ENCODE measurements around the gene ZCCHC2. TPM values are rescaled to one million over a fixed set of nuclear protein-coding genes. Genes with fewer than 3 reads are reported as not detected.

ZCCHC2 gene
- total RNA-seq, 1 experiment from 2014 or later = 11.5 TPM

DNA sequence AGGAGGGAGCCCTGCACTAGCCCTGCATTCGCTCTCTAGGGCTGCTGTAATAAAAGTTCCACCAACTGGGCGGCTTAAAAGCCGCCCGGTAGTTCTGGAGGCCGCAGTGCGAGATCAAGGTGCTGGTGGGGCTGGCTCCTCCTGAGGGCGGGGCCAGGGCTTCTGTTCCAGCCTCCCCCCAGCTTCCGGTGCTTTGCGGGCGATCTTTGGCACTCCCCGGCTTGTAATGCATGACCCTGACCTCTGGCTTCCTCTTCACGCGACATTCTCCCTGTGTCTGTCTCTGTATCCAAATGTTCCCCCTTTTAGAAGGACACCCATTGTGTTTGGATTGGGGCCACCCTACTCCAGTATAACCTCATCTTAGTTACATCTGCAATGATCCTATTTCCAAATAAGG lies 84.5 kb downstream of the ZCCHC2 start:
- intact Hi-C loops (cut with micrococcal nuclease; ENCODE audit: unreplicated experiment) = loop anchor here (10.0 kb wide), 1 partner anchor 187 kb away; no protein-coding TSS in a partner anchor
- CTCF ChIA-PET = no interaction called here
- Histone ChIP-seq H3K27ac (ENCODE audit: low read depth, low read length, poor library complexity, severe bottlenecking) (no peak overlapping the region), H3K4me3 (ENCODE audit: low read depth, low read length, poor library complexity, severe bottlenecking) (no peak overlapping the region), H3K27me3 (replicated peaks; ENCODE audit: insufficient read depth, low read depth, low read length, poor library complexity) (no peaks in the 10 kb centered on the region), H3K9me3 (ENCODE audit: low read depth, low read length, poor library complexity, severe bottlenecking) (no peaks in the 10 kb centered on the region), H3K36me3 (ENCODE audit: insufficient read depth, low read length, poor library complexity, severe bottlenecking) (no peaks in the 10 kb centered on the region), H3K4me1 (ENCODE audit: insufficient read depth, low read length, poor library complexity, severe bottlenecking) (no peaks in the 10 kb centered on the region)
- POLR2A ChIA-PET (ENCODE audit: low non-redundant PET) = no interaction called here
- no peak for DNase-seq (ENCODE audit: low spot score)
- no peak for TF ChIP-seq EZH2 (IDR thresholded peaks at IDR 0.05; ENCODE audit: borderline replicate concordance, low read depth, low read length, poor library complexity, severe bottlenecking)
- TF ChIP-seq, protein P1, sequence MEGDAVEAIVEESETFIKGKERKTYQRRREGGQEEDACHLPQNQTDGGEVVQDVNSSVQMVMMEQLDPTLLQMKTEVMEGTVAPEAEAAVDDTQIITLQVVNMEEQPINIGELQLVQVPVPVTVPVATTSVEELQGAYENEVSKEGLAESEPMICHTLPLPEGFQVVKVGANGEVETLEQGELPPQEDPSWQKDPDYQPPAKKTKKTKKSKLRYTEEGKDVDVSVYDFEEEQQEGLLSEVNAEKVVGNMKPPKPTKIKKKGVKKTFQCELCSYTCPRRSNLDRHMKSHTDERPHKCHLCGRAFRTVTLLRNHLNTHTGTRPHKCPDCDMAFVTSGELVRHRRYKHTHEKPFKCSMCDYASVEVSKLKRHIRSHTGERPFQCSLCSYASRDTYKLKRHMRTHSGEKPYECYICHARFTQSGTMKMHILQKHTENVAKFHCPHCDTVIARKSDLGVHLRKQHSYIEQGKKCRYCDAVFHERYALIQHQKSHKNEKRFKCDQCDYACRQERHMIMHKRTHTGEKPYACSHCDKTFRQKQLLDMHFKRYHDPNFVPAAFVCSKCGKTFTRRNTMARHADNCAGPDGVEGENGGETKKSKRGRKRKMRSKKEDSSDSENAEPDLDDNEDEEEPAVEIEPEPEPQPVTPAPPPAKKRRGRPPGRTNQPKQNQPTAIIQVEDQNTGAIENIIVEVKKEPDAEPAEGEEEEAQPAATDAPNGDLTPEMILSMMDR (conservative IDR thresholded peaks at IDR 0.05; ENCODE audit: low read depth, low read length) = no peak
- BruUV-seq (replicated peaks) = no TSS peak

DNA sequence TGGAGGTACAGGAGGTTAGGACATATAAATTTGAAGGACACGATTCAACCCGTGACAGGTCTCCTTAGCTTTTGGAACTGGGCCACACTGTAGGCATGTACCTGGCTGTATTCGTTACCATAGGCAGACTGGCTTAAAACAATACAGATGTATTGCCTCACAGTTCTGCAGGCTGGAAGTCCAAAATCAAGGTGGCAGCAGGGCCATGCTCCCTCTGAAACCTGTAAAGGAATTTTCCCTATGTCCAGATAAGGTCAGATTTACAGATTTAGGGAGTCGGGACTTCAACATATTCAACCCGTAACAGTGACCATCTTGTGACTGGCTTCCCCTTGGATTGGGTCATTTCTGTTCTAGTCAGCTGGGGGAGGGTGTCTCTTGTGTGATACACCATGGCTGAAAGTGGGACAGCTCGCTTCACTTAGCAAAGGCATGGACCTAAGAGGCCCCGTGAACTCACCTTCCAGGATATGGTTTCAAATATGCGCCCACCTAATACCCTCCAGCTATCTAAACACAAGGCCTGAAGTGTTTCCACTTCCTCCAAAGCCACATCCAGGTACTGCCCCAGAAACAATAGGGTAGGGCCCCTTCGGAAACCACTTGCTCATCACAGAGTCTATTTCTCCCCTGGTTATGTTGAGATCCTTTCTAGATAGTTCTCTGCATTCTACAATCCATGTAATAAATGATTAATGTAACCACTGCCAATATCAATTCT lies 85.0 kb downstream of the ZCCHC2 start:
- intact Hi-C loops (cut with micrococcal nuclease; ENCODE audit: unreplicated experiment) = loop anchor here (10.0 kb wide), 1 partner anchor 187 kb away; no protein-coding TSS in a partner anchor
- TF ChIP-seq, protein P1 (conservative IDR thresholded peaks at IDR 0.05; ENCODE audit: low read depth, low read length) = no peak
- no peak for TF ChIP-seq EZH2 (IDR thresholded peaks at IDR 0.05; ENCODE audit: borderline replicate concordance, low read depth, low read length, poor library complexity, severe bottlenecking)
- Histone ChIP-seq H3K4me1 (ENCODE audit: insufficient read depth, low read length, poor library complexity, severe bottlenecking) (no peaks in the 10 kb centered on the region), H3K36me3 (ENCODE audit: insufficient read depth, low read length, poor library complexity, severe bottlenecking) (no peaks in the 10 kb centered on the region), H3K9me3 (ENCODE audit: low read depth, low read length, poor library complexity, severe bottlenecking) (no peaks in the 10 kb centered on the region), H3K27ac (ENCODE audit: low read depth, low read length, poor library complexity, severe bottlenecking) (no peak overlapping the region), H3K27me3 (replicated peaks; ENCODE audit: insufficient read depth, low read depth, low read length, poor library complexity) (no peaks in the 10 kb centered on the region), H3K4me3 (ENCODE audit: low read depth, low read length, poor library complexity, severe bottlenecking) (no peak overlapping the region)
- POLR2A ChIA-PET (ENCODE audit: low non-redundant PET) = no interaction called here
- no TSS peak for BruUV-seq (replicated peaks)
- CTCF ChIA-PET = no interaction called here
- no peak for DNase-seq (ENCODE audit: low spot score)

DNA sequence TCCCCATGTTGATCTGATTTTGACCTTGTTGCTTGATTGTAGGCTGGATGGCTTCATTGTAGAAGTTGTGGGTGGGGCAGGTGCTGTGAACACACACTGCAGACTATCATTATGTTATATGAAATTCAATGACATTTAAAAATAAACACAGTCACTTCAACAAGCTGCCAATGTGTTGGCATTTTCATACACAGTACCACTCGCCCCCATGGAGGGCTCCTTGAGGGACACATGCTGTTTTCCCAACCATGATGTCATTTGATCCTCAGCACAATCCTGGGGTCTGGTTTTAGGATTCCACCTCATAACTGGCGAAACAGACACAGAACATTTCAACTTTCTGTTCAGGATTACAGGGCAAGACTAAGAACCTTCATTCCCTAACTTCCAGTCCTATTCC lies 86.9 kb downstream of the ZCCHC2 start:
- H3K9me3 ChIP-seq (ENCODE audit: low read depth, low read length, poor library complexity, severe bottlenecking) = no peaks in the 10 kb centered on the region
- no peaks in the 10 kb centered on the region for H3K36me3 ChIP-seq (ENCODE audit: insufficient read depth, low read length, poor library complexity, severe bottlenecking)
- POLR2A ChIA-PET (ENCODE audit: low non-redundant PET) = no interaction called here
- no peak for DNase-seq (ENCODE audit: low spot score)
- no peaks in the 10 kb centered on the region for H3K4me1 ChIP-seq (ENCODE audit: insufficient read depth, low read length, poor library complexity, severe bottlenecking)
- no peak overlapping the region for H3K27ac ChIP-seq (ENCODE audit: low read depth, low read length, poor library complexity, severe bottlenecking)
- no peak overlapping the region for H3K4me3 ChIP-seq (ENCODE audit: low read depth, low read length, poor library complexity, severe bottlenecking)
- CTCF ChIA-PET = no interaction called here
- intact Hi-C loops (cut with micrococcal nuclease; ENCODE audit: unreplicated experiment) = loop anchor here (10.0 kb wide), 1 partner anchor 185 kb away; no protein-coding TSS in a partner anchor
- H3K27me3 ChIP-seq (replicated peaks; ENCODE audit: insufficient read depth, low read depth, low read length, poor library complexity) = peaks cover 3% of the 10 kb centered on the region
- TF ChIP-seq, protein P1 (conservative IDR thresholded peaks at IDR 0.05; ENCODE audit: low read depth, low read length) = no peak
- TF ChIP-seq EZH2 (IDR thresholded peaks at IDR 0.05; ENCODE audit: borderline replicate concordance, low read depth, low read length, poor library complexity, severe bottlenecking) = no peak
- no TSS peak for BruUV-seq (replicated peaks)
